ENCODE data around the gene CYBC1.

CYBC1 gene

DNA sequence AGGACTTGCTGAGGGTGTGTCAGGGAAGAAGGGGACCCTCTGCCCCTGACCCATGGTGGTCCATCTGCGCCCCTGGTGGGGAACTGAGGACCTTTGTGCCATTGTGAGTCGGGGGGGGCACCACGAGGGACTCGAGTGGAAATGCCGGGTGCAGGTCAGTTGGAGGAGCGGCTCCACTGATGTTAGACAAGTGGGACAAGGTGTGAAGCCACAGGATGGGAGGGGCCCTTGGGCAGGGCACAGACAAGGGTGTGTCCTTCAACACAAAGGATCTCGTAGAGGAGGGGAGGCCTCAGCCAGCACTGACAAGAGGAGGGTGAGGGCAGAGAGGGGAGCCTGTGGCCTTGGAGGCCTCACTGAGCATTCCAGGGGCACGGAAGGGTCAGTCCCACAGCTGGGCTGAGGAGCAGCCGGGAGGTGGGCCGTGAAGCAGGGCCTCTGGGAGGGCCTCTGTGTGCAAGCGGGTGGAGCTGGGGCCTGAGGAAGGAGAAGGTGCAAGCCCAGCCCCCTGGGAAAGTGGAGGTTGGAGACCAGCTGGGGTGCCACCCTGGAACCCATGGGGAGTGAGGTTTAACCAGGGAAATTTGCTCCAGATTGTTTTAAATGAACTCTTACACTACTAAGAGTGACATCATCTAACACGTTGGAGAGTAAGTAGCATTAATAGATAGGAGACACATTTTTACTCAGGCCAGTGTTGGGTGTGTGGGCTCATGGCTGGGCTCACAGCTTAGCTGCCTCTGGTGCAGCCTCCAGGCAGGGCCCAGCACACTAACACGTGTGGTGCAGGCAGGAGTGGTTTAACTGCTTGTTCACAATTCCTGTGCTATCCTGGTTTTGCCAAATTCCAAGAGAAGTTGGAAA is 35.9 kb upstream of the CYBC1 start:
- CTCF ChIA-PET = interaction anchor here (0.5 to 0.6 kb wide), 2 partner anchors 34 to 67 kb away, joined by 3 to 5 read pairs; no protein-coding TSS in a partner anchor
- Histone ChIP-seq H3K9me3 (ENCODE audit: control insufficient read depth, insufficient read depth, low read depth, low read length) (no peaks in the 10 kb centered on the region), H3K36me3 (ENCODE audit: control insufficient read depth in 2 of 2, insufficient read depth in 1 of 2, low read length in 2 of 2) (peaks cover 35 to 78% of the 10 kb centered on the region in 2 experiments), H3K4me3 (ENCODE audit: low read depth, low read length) (no peak overlapping the region), H3K27ac (ENCODE audit: extremely low read depth, low read depth, low read length) (no peak overlapping the region), H3K4me1 (ENCODE audit: control insufficient read depth, insufficient read depth, low read length) (no peaks in the 10 kb centered on the region)
- POLR2A ChIA-PET = no interaction called here
- TF ChIP-seq HOXC10 (CRISPR knock-in tag; IDR thresholded peaks at IDR 0.05) (no peak), KLF1 (tag by site-specific recombination; IDR thresholded peaks at IDR 0.05) (peak; percentile 94), BCL11A (tag by site-specific recombination; IDR thresholded peaks at IDR 0.05; ENCODE audit: low read depth) (no peak), ZNF223 (tag by site-specific recombination; IDR thresholded peaks at IDR 0.05) (0 out of 2 replicates have a peak, but pooled peaks have one; percentile 42), GLIS2 (tag by site-specific recombination; IDR thresholded peaks at IDR 0.05) (peak; percentile 26; the same call in 1 of the 2 replicates)
- TF ChIP-seq, protein P1, sequence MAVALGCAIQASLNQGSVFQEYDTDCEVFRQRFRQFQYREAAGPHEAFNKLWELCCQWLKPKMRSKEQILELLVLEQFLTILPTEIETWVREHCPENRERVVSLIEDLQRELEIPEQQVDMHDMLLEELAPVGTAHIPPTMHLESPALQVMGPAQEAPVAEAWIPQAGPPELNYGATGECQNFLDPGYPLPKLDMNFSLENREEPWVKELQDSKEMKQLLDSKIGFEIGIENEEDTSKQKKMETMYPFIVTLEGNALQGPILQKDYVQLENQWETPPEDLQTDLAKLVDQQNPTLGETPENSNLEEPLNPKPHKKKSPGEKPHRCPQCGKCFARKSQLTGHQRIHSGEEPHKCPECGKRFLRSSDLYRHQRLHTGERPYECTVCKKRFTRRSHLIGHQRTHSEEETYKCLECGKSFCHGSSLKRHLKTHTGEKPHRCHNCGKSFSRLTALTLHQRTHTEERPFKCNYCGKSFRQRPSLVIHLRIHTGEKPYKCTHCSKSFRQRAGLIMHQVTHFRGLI (tag by site-specific recombination; IDR thresholded peaks at IDR 0.05) = 0 out of 2 replicates have a peak, but pooled peaks have one; percentile 48

DNA sequence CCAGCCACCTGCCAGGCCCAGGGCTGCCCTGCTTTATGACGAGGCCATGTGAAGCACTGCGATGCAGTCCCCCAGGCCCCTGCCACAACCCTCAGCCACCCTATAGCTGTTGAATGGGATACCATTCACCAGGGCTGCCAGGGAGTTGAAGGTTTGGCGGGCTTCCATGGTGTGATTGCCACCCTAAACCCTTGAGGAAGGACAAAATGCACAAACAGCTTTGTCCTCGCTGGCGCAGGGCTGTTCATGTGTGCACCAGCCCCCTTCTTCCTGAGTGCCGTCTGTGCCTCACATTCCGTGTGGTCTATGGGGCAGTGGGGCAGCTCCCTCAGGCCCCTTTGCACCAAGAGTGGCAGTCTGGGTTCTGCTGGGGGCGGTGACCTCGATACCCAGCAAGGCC is 33.3 kb upstream of the CYBC1 start:
- CTCF ChIA-PET = interaction anchor here (0.6 kb wide), 1 partner anchor 12 kb away, joined by 3 read pairs; no protein-coding TSS in a partner anchor
- H3K36me3 ChIP-seq (ENCODE audit: control insufficient read depth in 2 of 2, insufficient read depth in 1 of 2, low read length in 2 of 2) = peaks cover 37 to 96% of the 10 kb centered on the region in 2 experiments
- POLR2A ChIA-PET = interaction anchor here (1.6 kb wide), 1 partner anchor 36 kb away, joined by 3 read pairs; the partner anchor contains the start of gene FOXK2
- no peak overlapping the region for H3K27ac ChIP-seq (ENCODE audit: extremely low read depth, low read depth, low read length)
- no peak overlapping the region for H3K4me3 ChIP-seq (ENCODE audit: low read depth, low read length)
- no peaks in the 10 kb centered on the region for H3K9me3 ChIP-seq (ENCODE audit: control insufficient read depth, insufficient read depth, low read depth, low read length)
- TF ChIP-seq, protein P2, sequence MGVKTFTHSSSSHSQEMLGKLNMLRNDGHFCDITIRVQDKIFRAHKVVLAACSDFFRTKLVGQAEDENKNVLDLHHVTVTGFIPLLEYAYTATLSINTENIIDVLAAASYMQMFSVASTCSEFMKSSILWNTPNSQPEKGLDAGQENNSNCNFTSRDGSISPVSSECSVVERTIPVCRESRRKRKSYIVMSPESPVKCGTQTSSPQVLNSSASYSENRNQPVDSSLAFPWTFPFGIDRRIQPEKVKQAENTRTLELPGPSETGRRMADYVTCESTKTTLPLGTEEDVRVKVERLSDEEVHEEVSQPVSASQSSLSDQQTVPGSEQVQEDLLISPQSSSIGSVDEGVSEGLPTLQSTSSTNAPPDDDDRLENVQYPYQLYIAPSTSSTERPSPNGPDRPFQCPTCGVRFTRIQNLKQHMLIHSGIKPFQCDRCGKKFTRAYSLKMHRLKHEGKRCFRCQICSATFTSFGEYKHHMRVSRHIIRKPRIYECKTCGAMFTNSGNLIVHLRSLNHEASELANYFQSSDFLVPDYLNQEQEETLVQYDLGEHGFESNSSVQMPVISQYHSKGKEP (tag by site-specific recombination; IDR thresholded peaks at IDR 0.05) = no peak
- TF ChIP-seq ZBTB7A (tag by site-specific recombination; IDR thresholded peaks at IDR 0.05; ENCODE audit: low read depth) = no peak
- no peak for TF ChIP-seq SCRT1 (tag by site-specific recombination; IDR thresholded peaks at IDR 0.05; ENCODE audit: borderline replicate concordance)
- no peak for TF ChIP-seq RBAK (tag by site-specific recombination; IDR thresholded peaks at IDR 0.05)
- TF ChIP-seq ZNF521 (tag by site-specific recombination; IDR thresholded peaks at IDR 0.05) = no peak
- no peak for TF ChIP-seq ZNF658 (tag by site-specific recombination; IDR thresholded peaks at IDR 0.05)
- TF ChIP-seq ZNF223 (tag by site-specific recombination; IDR thresholded peaks at IDR 0.05) = no peak
- no peak for TF ChIP-seq ZNF23 (tag by site-specific recombination; IDR thresholded peaks at IDR 0.05; ENCODE audit: borderline replicate concordance)
- TF ChIP-seq, protein P3, sequence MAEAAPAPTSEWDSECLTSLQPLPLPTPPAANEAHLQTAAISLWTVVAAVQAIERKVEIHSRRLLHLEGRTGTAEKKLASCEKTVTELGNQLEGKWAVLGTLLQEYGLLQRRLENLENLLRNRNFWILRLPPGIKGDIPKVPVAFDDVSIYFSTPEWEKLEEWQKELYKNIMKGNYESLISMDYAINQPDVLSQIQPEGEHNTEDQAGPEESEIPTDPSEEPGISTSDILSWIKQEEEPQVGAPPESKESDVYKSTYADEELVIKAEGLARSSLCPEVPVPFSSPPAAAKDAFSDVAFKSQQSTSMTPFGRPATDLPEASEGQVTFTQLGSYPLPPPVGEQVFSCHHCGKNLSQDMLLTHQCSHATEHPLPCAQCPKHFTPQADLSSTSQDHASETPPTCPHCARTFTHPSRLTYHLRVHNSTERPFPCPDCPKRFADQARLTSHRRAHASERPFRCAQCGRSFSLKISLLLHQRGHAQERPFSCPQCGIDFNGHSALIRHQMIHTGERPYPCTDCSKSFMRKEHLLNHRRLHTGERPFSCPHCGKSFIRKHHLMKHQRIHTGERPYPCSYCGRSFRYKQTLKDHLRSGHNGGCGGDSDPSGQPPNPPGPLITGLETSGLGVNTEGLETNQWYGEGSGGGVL (tag by site-specific recombination; IDR thresholded peaks at IDR 0.05) = no peak
- TF ChIP-seq ZNF549 (tag by site-specific recombination; IDR thresholded peaks at IDR 0.05) = no peak
- TF ChIP-seq ZNF830 (tag by site-specific recombination; IDR thresholded peaks at IDR 0.05; ENCODE audit: low read depth) = no peak
- TF ChIP-seq ZNF184 (tag by site-specific recombination; IDR thresholded peaks at IDR 0.05) = no peak
- no peak for TF ChIP-seq ZNF266 (tag by site-specific recombination; IDR thresholded peaks at IDR 0.05; ENCODE audit: low read depth)
- TF ChIP-seq ZNF157 (tag by site-specific recombination; IDR thresholded peaks at IDR 0.05) = no peak
- TF ChIP-seq, protein P4, sequence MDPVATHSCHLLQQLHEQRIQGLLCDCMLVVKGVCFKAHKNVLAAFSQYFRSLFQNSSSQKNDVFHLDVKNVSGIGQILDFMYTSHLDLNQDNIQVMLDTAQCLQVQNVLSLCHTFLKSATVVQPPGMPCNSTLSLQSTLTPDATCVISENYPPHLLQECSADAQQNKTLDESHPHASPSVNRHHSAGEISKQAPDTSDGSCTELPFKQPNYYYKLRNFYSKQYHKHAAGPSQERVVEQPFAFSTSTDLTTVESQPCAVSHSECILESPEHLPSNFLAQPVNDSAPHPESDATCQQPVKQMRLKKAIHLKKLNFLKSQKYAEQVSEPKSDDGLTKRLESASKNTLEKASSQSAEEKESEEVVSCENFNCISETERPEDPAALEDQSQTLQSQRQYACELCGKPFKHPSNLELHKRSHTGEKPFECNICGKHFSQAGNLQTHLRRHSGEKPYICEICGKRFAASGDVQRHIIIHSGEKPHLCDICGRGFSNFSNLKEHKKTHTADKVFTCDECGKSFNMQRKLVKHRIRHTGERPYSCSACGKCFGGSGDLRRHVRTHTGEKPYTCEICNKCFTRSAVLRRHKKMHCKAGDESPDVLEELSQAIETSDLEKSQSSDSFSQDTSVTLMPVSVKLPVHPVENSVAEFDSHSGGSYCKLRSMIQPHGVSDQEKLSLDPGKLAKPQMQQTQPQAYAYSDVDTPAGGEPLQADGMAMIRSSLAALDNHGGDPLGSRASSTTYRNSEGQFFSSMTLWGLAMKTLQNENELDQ (tag by site-specific recombination; IDR thresholded peaks at IDR 0.05; ENCODE audit: low read depth) = no peak
- TF ChIP-seq ZNF837 (tag by site-specific recombination; IDR thresholded peaks at IDR 0.05) = no peak
- no peak for TF ChIP-seq ZNF37A (tag by site-specific recombination; IDR thresholded peaks at IDR 0.05)
- TF ChIP-seq ZNF292 (tag by site-specific recombination; IDR thresholded peaks at IDR 0.05; ENCODE audit: borderline replicate concordance, low read depth) = no peak
- TF ChIP-seq, protein P5, sequence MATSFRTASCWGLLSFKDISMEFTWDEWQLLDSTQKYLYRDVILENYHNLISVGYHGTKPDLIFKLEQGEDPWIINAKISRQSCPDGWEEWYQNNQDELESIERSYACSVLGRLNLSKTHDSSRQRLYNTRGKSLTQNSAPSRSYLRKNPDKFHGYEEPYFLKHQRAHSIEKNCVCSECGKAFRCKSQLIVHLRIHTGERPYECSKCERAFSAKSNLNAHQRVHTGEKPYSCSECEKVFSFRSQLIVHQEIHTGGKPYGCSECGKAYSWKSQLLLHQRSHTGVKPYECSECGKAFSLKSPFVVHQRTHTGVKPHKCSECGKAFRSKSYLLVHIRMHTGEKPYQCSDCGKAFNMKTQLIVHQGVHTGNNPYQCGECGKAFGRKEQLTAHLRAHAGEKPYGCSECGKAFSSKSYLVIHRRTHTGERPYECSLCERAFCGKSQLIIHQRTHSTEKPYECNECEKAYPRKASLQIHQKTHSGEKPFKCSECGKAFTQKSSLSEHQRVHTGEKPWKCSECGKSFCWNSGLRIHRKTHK (tag by site-specific recombination; IDR thresholded peaks at IDR 0.05) = no peak
- no peak for TF ChIP-seq ZNF776 (tag by site-specific recombination; IDR thresholded peaks at IDR 0.05; ENCODE audit: borderline replicate concordance)
- no peaks in the 10 kb centered on the region for H3K4me1 ChIP-seq (ENCODE audit: control insufficient read depth, insufficient read depth, low read length)
